Measurements from ENCODE around the gene RPL35.
"Not testable (repeated sequence)": the region's sequence is repeated elsewhere in the genome, so short reads cannot be mapped to it uniquely, and the experiment has no call there.

Gene RPL35

GRCh38 chr9:124840300-124840833 is 21.4 kb downstream of the RPL35 start:
- Histone ChIP-seq H3K9ac (ENCODE audit: insufficient read length, low read depth) (no peak overlapping the region), H3K9me3 (ENCODE audit: insufficient read depth, low read length) (no peaks in the 10 kb centered on the region), H3K4me1 (ENCODE audit: insufficient read depth, insufficient read length) (peaks cover 5% of the 10 kb centered on the region), H3K36me3 (ENCODE audit: insufficient read depth, insufficient read length, low read length) (no peaks in the 10 kb centered on the region), H3K27me3 (ENCODE audit: insufficient read depth, insufficient read length) (no peaks in the 10 kb centered on the region), H3K4me3 (ENCODE audit: insufficient read length, low read depth) (no peak overlapping the region)
- no peak for TF ChIP-seq ZNF274 (IDR thresholded peaks at IDR 0.05; ENCODE audit: low read depth, low read length)
- TF ChIP-seq YY1 (IDR thresholded peaks at IDR 0.05; ENCODE audit: insufficient read depth, insufficient read length) = no peak
- TF ChIP-seq SUZ12 (IDR thresholded peaks at IDR 0.05; ENCODE audit: extremely low read depth, insufficient read depth, insufficient read length) = no peak
- no peak for DNase-seq (ENCODE audit: low read depth, low spot score)

- H3K4me3 ChIP-seq (ENCODE audit: insufficient read length, low read depth) = no peak overlapping the region
- no peak overlapping the region for H3K9ac ChIP-seq (ENCODE audit: insufficient read length, low read depth)
- peak; percentile 51 for DNase-seq (ENCODE audit: low read depth, low spot score)
- H3K36me3 ChIP-seq (ENCODE audit: insufficient read depth, insufficient read length, low read length) = no peaks in the 10 kb centered on the region
- no peaks in the 10 kb centered on the region for H3K27me3 ChIP-seq (ENCODE audit: insufficient read depth, insufficient read length)
- no peaks in the 10 kb centered on the region for H3K9me3 ChIP-seq (ENCODE audit: insufficient read depth, low read length)
- peaks cover 8% of the 10 kb centered on the region for H3K4me1 ChIP-seq (ENCODE audit: insufficient read depth, insufficient read length)
- TF ChIP-seq YY1 (IDR thresholded peaks at IDR 0.05; ENCODE audit: insufficient read depth, insufficient read length) (no peak), ZNF274 (IDR thresholded peaks at IDR 0.05; ENCODE audit: low read depth, low read length) (no peak), SUZ12 (IDR thresholded peaks at IDR 0.05; ENCODE audit: extremely low read depth, insufficient read depth, insufficient read length) (no peak)
Measured at GRCh38 chr9:124839612-124840299, 22.0 kb downstream of the RPL35 start.

DNA sequence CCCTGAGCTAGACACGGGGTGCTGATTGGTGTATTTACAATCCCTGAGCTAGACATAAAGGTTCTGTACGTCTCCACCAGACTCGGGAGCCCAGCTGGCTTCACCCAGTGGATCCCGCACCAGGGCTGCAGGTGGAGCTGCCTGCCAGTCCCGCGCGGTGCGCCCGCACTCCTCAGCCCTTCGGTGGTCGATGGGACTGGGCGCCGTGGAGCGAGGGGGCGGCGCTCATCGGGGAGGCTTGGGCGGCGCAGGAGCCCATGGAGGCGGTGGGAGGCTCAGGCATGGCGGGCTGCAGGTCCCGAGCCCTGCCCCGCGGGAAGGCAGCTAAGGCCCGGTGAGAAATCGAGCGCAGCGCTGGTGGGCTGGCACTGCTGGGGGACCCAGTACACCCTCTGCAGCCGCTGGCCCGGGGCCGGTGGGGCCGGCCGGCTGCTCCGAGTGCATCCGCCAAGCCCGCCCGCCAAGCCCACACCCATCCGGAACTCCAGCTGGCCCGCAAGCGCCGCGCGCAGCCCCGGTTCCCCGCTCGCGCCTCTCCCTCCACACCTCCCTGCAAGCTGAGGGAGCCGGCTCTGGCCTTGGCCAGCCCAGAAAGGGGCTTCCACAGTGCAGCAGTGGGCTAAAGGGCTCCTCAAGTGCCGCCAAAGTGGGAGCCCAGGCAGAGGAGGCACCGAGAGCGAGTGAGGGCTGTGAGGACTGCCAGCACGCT is 23.0 kb downstream of the RPL35 start:
- DNase-seq (ENCODE audit: low read depth, low spot score); H3K36me3 ChIP-seq (ENCODE audit: insufficient read depth, insufficient read length, low read length); H3K9me3 ChIP-seq (ENCODE audit: insufficient read depth, low read length); H3K4me3 ChIP-seq (ENCODE audit: insufficient read length, low read depth); H3K4me1 ChIP-seq (ENCODE audit: insufficient read depth, insufficient read length); H3K9ac ChIP-seq (ENCODE audit: insufficient read length, low read depth); H3K27me3 ChIP-seq (ENCODE audit: insufficient read depth, insufficient read length): not testable (repeated sequence)

DNA sequence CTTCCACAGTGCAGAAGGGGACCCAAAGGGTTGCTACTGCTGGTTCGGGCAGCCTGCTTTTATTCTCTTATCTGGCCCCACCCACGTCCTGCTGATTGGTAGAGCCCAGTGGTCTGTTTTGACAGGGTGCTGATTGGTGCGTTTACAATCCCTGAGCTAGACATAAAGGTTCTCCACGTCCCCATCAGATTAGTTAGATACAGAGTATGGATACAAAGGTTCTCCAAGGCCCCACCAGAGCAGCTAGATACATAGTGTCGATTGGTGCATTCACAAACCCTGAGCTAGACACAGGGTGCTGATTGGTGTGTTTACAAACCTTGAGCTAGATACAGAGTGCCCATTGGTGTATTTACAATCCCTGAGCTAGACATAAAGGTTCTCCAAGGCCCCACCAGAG is 23.6 kb downstream of the RPL35 start:
- not testable (repeated sequence) for H3K9ac ChIP-seq (ENCODE audit: insufficient read length, low read depth)

GRCh38 chr9:124835026-124835557 is 26.7 kb downstream of the RPL35 start:
- TF ChIP-seq YY1 (IDR thresholded peaks at IDR 0.05; ENCODE audit: insufficient read depth, insufficient read length) (no peak), SUZ12 (IDR thresholded peaks at IDR 0.05; ENCODE audit: extremely low read depth, insufficient read depth, insufficient read length) (no peak), ZNF274 (IDR thresholded peaks at IDR 0.05; ENCODE audit: low read depth, low read length) (no peak)
- Histone ChIP-seq H3K36me3 (ENCODE audit: insufficient read depth, insufficient read length, low read length) (no peaks in the 10 kb centered on the region), H3K4me1 (ENCODE audit: insufficient read depth, insufficient read length) (peaks cover 6% of the 10 kb centered on the region), H3K9ac (ENCODE audit: insufficient read length, low read depth) (no peak overlapping the region), H3K4me3 (ENCODE audit: insufficient read length, low read depth) (no peak overlapping the region), H3K27me3 (ENCODE audit: insufficient read depth, insufficient read length) (no peaks in the 10 kb centered on the region), H3K9me3 (ENCODE audit: insufficient read depth, low read length) (no peaks in the 10 kb centered on the region)
- DNase-seq (ENCODE audit: low read depth, low spot score) = no peak

More for the DNA sequence above, 23.6 kb downstream of the RPL35 start:
- H3K9me3 ChIP-seq (ENCODE audit: insufficient read depth, low read length); DNase-seq (ENCODE audit: low read depth, low spot score); H3K36me3 ChIP-seq (ENCODE audit: insufficient read depth, insufficient read length, low read length); H3K27me3 ChIP-seq (ENCODE audit: insufficient read depth, insufficient read length); H3K4me1 ChIP-seq (ENCODE audit: insufficient read depth, insufficient read length); H3K4me3 ChIP-seq (ENCODE audit: insufficient read length, low read depth): not testable (repeated sequence)

GRCh38 chr9:124834591-124834990 is 27.2 kb downstream of the RPL35 start:
- H3K9me3 ChIP-seq (ENCODE audit: insufficient read depth, low read length) = no peaks in the 10 kb centered on the region
- H3K27me3 ChIP-seq (ENCODE audit: insufficient read depth, insufficient read length) = no peaks in the 10 kb centered on the region
- H3K9ac ChIP-seq (ENCODE audit: insufficient read length, low read depth) = no peak overlapping the region
- no peaks in the 10 kb centered on the region for H3K36me3 ChIP-seq (ENCODE audit: insufficient read depth, insufficient read length, low read length)
- TF ChIP-seq ZNF274 (IDR thresholded peaks at IDR 0.05; ENCODE audit: low read depth, low read length) = no peak
- TF ChIP-seq YY1 (IDR thresholded peaks at IDR 0.05; ENCODE audit: insufficient read depth, insufficient read length) = no peak
- no peak for TF ChIP-seq SUZ12 (IDR thresholded peaks at IDR 0.05; ENCODE audit: extremely low read depth, insufficient read depth, insufficient read length)
- no peak overlapping the region for H3K4me3 ChIP-seq (ENCODE audit: insufficient read length, low read depth)
- peaks cover 6% of the 10 kb centered on the region for H3K4me1 ChIP-seq (ENCODE audit: insufficient read depth, insufficient read length)
- no peak for DNase-seq (ENCODE audit: low read depth, low spot score)

DNA sequence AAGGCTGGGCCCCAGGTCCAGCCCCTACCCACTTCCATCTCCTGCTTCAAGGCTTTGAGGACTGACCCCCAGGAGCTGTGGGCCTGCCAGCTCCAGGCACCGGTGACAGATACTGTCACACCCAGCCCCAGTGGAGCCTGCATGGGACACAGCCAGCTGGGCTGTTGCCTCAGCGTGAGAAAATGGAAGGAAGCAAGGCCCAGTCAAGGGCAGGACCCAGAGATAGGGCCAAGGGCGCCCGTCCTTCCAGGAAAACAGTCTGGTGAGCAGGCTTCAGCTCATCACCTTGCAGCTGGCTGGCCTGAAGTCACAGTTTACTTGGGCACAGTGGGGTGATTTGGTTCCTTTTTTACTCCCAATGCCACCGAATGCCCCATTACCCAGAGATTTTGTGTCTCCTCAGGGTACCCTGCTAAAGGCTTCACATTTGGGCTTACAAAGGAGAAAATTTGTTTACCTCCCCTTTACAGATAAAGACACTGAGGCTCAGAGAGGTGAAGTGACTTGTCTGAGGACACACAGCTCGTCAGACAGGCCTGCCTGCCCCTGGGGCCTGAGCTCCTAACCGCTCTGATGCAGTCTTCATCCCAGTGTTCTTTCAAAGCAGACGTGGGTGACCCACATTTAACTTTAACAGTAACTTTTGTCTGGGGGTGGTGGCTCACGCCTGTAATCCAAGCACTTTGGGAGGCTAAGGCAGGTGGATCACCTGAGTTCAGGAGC is 30.0 kb downstream of the RPL35 start:
- TF ChIP-seq ZNF274 (IDR thresholded peaks at IDR 0.05; ENCODE audit: low read depth, low read length) (no peak), YY1 (IDR thresholded peaks at IDR 0.05; ENCODE audit: insufficient read depth, insufficient read length) (no peak), SUZ12 (IDR thresholded peaks at IDR 0.05; ENCODE audit: extremely low read depth, insufficient read depth, insufficient read length) (no peak)
- Histone ChIP-seq H3K36me3 (ENCODE audit: insufficient read depth, insufficient read length, low read length) (no peaks in the 10 kb centered on the region), H3K9me3 (ENCODE audit: insufficient read depth, low read length) (no peaks in the 10 kb centered on the region), H3K27me3 (ENCODE audit: insufficient read depth, insufficient read length) (no peaks in the 10 kb centered on the region), H3K4me1 (ENCODE audit: insufficient read depth, insufficient read length) (peaks cover 6% of the 10 kb centered on the region), H3K4me3 (ENCODE audit: insufficient read length, low read depth) (no peak overlapping the region), H3K9ac (ENCODE audit: insufficient read length, low read depth) (peak overlapping the region; percentile 32)
- no peak for DNase-seq (ENCODE audit: low read depth, low spot score)
